Keratinocyte (primary cell): Measurements from ENCODE around the gene DCAF11.

Experiments used
- EZH2 ChIP-seq: IDR thresholded peaks from one replicate; pipeline ENCODE4 v1.6.1; 2012; ENCODE audit warnings: inconsistent platforms, mild to moderate bottlenecking, low read length, moderate library complexity
- TF ChIP-seq, protein P1 (sequence below), 3 experiments: IDR thresholded peaks in 1 of 3; conservative IDR thresholded peaks in 1 of 3; optimal IDR thresholded peaks in 1 of 3; 2 replicates in 2 of 3; 3 replicates in 1 of 3; pipeline versions ENCODE3 to v1.5.1; 2011; ENCODE audit warnings: low read length in 3 of 3, mild to moderate bottlenecking in 3 of 3, moderate library complexity in 2 of 3, control low read depth in 1 of 3, inconsistent platforms in 1 of 3; ENCODE audit not compliant: insufficient read depth in 2 of 3; ENCODE audit errors: extremely low read depth in 1 of 3

DNA sequence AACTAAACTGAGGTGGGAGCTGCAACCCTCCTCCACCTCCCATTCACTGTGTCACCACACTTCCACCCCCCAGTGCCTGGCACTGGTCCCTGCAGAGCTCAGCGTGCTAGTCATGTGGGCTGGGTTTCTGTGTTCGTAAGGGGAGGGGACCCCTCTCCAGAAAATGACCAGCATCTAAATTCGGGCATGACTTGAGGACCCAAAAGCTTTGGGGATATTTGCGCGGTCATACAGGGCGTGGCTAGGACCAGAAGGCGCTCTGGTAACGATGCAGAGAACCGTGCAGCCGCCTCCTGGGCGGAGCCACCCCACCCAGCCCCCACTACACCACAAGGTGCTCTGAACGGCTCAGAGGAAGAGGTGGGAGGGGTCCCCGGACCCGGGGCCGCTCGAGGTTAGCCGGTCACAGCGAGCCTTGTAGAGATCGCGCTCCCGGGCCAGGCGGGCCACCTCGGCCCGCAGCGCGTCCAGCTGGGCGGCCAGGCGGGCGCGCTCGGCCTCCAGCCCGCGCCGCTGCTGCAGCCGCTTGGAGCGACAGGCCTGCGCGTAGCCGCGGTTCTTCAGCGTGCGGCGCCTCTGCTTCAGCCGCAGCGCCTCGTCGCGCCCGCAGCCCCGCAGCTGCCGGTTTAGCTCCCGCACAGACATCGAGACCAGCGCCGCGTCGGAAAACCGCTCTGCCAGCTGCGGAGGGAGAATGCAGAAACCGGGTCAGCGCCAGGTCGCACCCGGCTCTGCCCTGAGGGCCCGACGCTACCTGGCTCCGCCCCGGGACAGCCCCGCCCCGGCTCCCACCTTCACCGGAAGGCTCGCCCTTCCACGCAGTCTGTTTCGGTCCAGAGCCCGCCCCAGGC lies 33.5 kb upstream of the DCAF11 start:
- TF ChIP-seq, protein P1, sequence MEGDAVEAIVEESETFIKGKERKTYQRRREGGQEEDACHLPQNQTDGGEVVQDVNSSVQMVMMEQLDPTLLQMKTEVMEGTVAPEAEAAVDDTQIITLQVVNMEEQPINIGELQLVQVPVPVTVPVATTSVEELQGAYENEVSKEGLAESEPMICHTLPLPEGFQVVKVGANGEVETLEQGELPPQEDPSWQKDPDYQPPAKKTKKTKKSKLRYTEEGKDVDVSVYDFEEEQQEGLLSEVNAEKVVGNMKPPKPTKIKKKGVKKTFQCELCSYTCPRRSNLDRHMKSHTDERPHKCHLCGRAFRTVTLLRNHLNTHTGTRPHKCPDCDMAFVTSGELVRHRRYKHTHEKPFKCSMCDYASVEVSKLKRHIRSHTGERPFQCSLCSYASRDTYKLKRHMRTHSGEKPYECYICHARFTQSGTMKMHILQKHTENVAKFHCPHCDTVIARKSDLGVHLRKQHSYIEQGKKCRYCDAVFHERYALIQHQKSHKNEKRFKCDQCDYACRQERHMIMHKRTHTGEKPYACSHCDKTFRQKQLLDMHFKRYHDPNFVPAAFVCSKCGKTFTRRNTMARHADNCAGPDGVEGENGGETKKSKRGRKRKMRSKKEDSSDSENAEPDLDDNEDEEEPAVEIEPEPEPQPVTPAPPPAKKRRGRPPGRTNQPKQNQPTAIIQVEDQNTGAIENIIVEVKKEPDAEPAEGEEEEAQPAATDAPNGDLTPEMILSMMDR (optimal IDR thresholded peaks at IDR 0.05 in 1 of 3, IDR thresholded peaks at IDR 0.05 in 1 of 3, conservative IDR thresholded peaks at IDR 0.05 in 1 of 3; ENCODE audit: extremely low read depth in 1 of 3, insufficient read depth in 2 of 3, low read length in 3 of 3) = no peak
- TF ChIP-seq EZH2 = no peak
